IPS-20b (cell line): ENCODE results near the gene GCC1.
"Not testable (repeated sequence)": the region's sequence is repeated elsewhere in the genome, so short reads cannot be mapped to it uniquely, and the experiment has no call there.

Experiments
- H3K27ac ChIP-seq: one replicate; pipeline ENCODE4 v1.5.1; 2013; ENCODE audit warnings: low read length
- H3K27me3 ChIP-seq: 2 replicates; pipeline ENCODE4 v1.6.1; 2013; ENCODE audit warnings: mild to moderate bottlenecking, low read length, inconsistent platforms; ENCODE audit not compliant: insufficient read depth
- H3K36me3 ChIP-seq: 2 replicates; pipeline ENCODE4 v1.6.1; 2013; ENCODE audit warnings: low read depth, mild to moderate bottlenecking, inconsistent platforms, low read length, moderate library complexity; ENCODE audit not compliant: insufficient read depth
- H3K4me1 ChIP-seq: 2 replicates; pipeline ENCODE4 v1.6.1; 2013; ENCODE audit warnings: mild to moderate bottlenecking, control low read depth, inconsistent platforms, low read length, moderate library complexity; ENCODE audit not compliant: insufficient read depth
- H3K4me3 ChIP-seq: 2 replicates; pipeline ENCODE4 v1.5.1; 2013; ENCODE audit warnings: mild to moderate bottlenecking, low read length, inconsistent platforms
- H3K9ac ChIP-seq: 2 replicates; pipeline ENCODE4 v1.6.1; 2013; ENCODE audit warnings: low read depth, mild to moderate bottlenecking, inconsistent platforms, low read length, moderate library complexity
- H3K9me3 ChIP-seq: 2 replicates; pipeline ENCODE4 v1.6.1; 2013; ENCODE audit warnings: mild to moderate bottlenecking, low read depth, low read length, inconsistent platforms; ENCODE audit not compliant: insufficient read depth

The GCC1 gene

DNA sequence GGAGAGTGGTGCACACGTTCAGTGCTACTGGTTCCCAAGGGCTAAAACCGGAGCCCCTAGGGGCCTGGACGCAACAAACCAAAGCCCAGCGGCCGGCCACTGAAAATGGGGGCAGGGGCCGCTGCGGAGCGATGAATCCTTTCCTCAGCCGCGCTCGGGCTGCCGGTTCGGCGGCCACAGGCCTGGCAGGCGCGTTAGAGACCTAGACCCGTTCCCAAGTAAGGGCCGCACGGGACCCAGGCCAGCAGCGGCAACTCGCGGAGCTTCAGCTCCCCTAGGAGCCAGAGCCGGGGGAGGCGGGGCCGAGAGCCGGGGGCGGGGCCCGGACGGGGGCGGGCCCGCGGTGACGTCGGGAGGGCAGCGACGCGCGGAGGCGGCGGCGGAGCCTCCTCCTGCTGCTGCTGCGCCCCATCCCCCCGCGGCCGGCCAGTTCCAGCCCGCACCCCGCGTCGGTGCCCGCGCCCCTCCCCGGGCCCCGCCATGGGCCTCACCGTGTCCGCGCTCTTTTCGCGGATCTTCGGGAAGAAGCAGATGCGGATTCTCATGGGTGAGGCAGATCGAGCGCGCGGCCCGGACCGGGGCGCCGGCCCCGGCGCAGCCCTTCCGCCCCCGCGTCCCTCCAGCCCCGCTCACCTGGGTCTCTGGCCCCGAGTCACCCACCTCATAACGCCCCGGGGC lies 2.8 kb upstream of the GCC1 start, which contains the start of gene ARF5:
ARF5 (plus strand) TSS at position 393 of the 678 bp plus-strand sequence; CDS start at position 481, 88 bp downstream.
- no peak within 1 kb of the TSS for H3K27ac ChIP-seq
- no peaks in the 10 kb centered on the region for H3K9me3 ChIP-seq
- H3K27me3 ChIP-seq, result peaks cover 24% of the 10 kb centered on the region
- peaks cover 14% of the 10 kb centered on the region for H3K4me1 ChIP-seq
- H3K36me3 ChIP-seq, result peaks cover 25% of the 10 kb centered on the region
- peak within 1 kb of the TSS; percentile 84; the same call in 1 of the 2 replicates for H3K9ac ChIP-seq
- H3K4me3 ChIP-seq, result peak within 1 kb of the TSS; percentile 84

DNA sequence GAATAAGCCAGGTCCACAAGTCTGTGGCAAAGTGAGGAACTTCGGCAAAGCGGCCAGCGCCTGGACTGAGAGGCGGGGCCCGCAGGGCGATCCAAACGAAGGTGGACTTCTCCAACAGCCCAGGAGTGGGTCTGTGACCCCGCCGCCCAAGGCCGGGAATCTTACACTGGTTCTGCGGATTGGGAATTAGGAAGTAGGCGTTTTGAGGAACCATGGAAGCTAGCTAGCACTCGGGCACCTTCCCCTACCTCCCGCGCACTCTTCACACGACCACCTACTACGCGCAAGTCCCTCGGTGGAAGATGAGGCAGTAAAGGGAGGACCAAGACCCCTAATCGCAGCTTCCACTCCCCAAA lies 2.2 kb upstream of the GCC1 start:
- Histone ChIP-seq H3K27ac (no peak overlapping the region), H3K4me1 (peaks cover 14% of the 10 kb centered on the region), H3K36me3 (peaks cover 31% of the 10 kb centered on the region), H3K9me3 (no peaks in the 10 kb centered on the region), H3K27me3 (peaks cover 24% of the 10 kb centered on the region), H3K9ac (peak overlapping the region; percentile 69; the same call in 1 of the 2 replicates), H3K4me3 (peak overlapping the region; percentile 84)

DNA sequence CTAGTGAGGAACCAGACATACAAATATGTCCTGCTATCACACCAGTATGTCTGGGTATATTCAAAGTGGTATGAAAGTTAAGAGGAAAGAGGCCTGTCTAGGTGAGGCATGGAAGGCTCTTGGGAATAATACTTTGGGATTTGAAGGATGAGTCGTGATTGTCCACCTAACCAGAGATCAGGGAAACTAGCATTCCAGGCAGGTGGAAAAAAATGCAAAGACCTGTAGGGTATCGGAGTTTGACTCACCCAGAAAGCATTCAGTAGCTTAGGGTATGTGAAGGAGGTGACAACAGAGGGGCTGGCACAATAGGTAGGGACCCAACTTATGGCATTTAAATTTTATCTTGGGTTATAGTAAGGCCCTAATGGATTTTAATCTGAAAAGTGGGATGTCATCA lies 950 bp upstream of the GCC1 start:
- Histone ChIP-seq H3K9me3 (no peaks in the 10 kb centered on the region), H3K27me3 (peaks cover 24% of the 10 kb centered on the region), H3K4me3 (no peak overlapping the region), H3K27ac (no peak overlapping the region), H3K9ac (no peak overlapping the region), H3K36me3 (peaks cover 37% of the 10 kb centered on the region), H3K4me1 (peaks cover 14% of the 10 kb centered on the region)

DNA sequence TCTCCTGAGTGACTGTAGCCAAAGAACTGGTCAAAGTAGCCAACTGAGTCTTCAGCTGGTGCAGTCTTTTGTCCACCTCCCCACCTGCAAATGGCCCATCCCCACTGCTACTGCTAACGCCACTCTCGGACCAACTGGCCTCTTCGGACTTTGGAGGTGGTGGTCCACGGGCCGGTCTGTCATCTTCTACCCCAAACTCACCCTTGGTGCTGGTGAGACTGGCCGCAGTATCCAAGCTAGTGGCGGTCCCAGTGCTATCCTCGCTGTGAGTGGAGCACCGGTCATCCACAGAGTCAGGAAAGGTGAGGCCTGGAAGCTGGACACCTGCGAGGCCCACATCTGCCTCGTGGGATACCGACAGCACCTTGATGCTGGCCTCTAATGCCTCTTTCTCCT lies 750 bp downstream of the GCC1 start:
- Histone ChIP-seq H3K36me3 (peaks cover 32% of the 10 kb centered on the region), H3K4me1 (peaks cover 14% of the 10 kb centered on the region), H3K4me3 (peak overlapping the region; percentile 90), H3K9ac (peak overlapping the region; percentile 80), H3K27me3 (peaks cover 24% of the 10 kb centered on the region), H3K27ac (no peak overlapping the region), H3K9me3 (no peaks in the 10 kb centered on the region)

DNA sequence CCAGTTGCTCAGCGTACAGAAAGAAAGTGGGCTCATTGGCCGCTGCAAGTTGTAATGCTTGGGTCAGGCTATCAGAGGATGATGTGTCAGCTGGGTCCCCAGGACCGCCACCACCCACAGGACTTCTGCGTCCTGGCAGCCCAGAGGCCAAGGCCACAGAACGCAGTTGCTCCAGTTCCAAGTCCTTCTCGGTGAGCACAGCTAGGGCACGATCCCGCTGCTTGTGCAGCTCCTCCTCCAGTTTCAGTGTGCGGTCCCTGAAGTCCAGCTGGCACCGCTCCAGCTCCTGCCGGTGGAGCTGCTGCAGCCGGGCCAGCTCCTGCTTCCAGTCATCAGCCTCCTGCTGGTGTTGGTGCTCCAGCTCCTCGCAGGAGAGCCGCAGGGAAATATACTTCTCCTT lies 3.0 kb downstream of the GCC1 start:
- H3K36me3 ChIP-seq, result peaks cover 32% of the 10 kb centered on the region
- peaks cover 9% of the 10 kb centered on the region; the same call in 1 of the 2 replicates for H3K4me1 ChIP-seq
- H3K4me3 ChIP-seq, result no peak overlapping the region

DNA sequence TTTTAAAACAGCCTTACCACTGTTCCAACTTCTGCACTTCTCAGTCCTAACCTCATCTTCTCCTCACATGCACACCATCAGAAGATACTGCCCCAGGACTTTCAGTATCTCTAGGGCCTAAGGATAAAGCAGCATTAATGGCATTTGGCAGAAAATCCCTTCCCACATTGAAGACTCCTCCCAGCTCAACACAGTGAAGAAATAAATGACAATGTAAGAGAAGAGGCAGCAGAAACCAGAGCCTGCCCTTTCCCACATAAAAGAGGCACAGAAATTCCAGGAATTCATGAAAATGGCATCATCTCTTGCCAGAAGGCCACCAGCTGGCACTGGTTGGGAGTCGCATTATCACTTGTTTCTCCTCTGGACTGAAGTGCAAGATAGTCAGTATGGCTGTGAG lies 3.7 kb downstream of the GCC1 start:
- H3K27me3 ChIP-seq, result peaks cover 12% of the 10 kb centered on the region
- peaks cover 32% of the 10 kb centered on the region for H3K36me3 ChIP-seq
- no peak overlapping the region for H3K4me3 ChIP-seq
- H3K9me3 ChIP-seq, result no peaks in the 10 kb centered on the region
- no peak overlapping the region for H3K9ac ChIP-seq
- peaks cover 9% of the 10 kb centered on the region; the same call in 1 of the 2 replicates for H3K4me1 ChIP-seq
- H3K27ac ChIP-seq, result no peak overlapping the region

More for the DNA sequence above, 3.0 kb downstream of the GCC1 start:
- no peak overlapping the region for H3K9ac ChIP-seq
- no peaks in the 10 kb centered on the region for H3K9me3 ChIP-seq
- H3K27me3 ChIP-seq, result peaks cover 18% of the 10 kb centered on the region
- no peak overlapping the region for H3K27ac ChIP-seq

DNA sequence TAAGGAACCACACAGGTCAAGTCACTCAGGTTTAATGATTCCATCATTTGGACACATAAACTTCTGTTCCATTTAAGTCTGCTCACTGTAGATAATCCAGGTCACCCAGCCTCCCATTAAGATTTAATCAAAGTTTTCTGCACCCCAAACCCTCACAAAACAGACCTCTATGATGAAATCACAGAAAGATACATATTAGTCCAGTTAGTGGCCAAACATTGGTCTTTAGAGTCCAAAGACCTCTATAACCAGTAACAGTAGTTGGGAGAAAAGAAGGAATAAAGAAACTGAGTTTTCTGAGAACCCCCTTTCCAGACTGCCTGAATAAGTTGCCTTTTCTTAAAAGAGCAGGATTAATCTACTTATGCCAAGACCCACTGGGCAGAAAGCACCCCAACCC lies 4.8 kb downstream of the GCC1 start:
- H3K27me3 ChIP-seq, result peaks cover under 1% of the 10 kb centered on the region; the same call in 1 of the 2 replicates
- peaks cover 32% of the 10 kb centered on the region for H3K36me3 ChIP-seq
- H3K9ac ChIP-seq, result no peak overlapping the region
- H3K4me1 ChIP-seq, result peaks cover 9% of the 10 kb centered on the region; the same call in 1 of the 2 replicates
- no peak overlapping the region for H3K4me3 ChIP-seq
- H3K27ac ChIP-seq, result no peak overlapping the region
- H3K9me3 ChIP-seq, result no peaks in the 10 kb centered on the region

DNA sequence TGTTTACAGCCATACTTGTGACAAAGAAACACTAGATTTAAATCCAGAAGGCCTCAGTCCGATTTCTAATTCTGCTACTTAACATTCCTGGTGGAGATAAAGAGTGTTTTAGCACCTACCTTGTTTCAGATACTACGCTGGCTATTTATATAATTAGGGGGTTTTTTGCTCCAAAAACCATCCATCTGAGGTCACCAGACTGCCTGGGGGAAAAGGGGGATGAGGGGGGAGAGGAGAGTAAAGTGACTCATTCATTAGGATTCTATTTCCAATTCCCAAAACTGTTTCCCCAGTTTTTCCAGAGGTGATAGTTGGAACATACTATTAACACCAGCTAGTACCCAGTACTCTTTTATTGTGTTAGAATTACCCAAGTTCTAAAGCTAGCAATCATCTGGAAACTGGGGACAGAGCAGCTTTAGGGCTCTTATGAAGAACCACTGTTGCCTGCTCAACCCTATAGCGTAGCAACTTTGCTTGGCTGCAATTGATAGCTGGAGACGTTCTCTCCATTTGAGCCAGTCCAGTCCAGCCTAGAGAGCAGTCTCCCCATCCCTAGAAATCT lies 6.6 kb downstream of the GCC1 start:
- no peak overlapping the region for H3K4me3 ChIP-seq
- H3K27ac ChIP-seq, result no peak overlapping the region
- H3K36me3 ChIP-seq, result peaks cover 32% of the 10 kb centered on the region
- no peaks in the 10 kb centered on the region for H3K27me3 ChIP-seq
- no peak overlapping the region for H3K9ac ChIP-seq
- no peaks in the 10 kb centered on the region for H3K9me3 ChIP-seq
- H3K4me1 ChIP-seq, result no peaks in the 10 kb centered on the region; the same call in 1 of the 2 replicates

DNA sequence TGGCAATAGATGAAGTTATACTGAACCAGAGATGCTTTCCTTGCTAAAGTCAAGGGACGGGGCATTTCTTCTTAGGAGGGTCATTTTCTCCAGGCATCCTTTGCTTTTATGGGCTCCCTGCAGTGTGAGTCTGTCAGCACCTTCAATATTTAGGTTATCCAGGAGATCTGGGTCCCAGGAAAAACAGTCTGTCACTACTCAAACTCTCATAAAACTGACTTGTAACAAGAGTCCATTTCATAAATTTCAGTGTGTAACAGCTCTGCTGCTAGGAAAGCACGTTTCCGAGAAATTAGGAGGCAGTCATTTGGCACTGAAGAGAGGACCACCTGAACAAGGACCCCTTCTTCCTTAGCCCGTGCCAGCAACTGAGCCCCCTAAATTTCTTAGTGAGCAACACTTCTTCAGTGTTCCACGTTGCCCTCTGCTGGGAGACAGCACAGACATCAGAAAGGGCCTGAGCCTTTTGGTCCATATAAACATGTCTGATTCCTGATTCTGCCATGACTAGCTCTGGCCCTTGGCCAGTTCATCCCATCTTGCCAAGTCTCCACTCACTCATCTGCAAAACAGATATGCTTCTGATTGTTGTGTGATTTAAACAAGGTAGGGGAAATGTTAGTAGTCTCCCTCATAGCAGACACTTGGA lies 7.2 kb downstream of the GCC1 start:
- Histone ChIP-seq H3K4me1 (no peaks in the 10 kb centered on the region; the same call in 1 of the 2 replicates), H3K9me3 (no peaks in the 10 kb centered on the region), H3K4me3 (no peak overlapping the region), H3K36me3 (peaks cover 29% of the 10 kb centered on the region), H3K9ac (no peak overlapping the region), H3K27ac (no peak overlapping the region), H3K27me3 (no peaks in the 10 kb centered on the region)

DNA sequence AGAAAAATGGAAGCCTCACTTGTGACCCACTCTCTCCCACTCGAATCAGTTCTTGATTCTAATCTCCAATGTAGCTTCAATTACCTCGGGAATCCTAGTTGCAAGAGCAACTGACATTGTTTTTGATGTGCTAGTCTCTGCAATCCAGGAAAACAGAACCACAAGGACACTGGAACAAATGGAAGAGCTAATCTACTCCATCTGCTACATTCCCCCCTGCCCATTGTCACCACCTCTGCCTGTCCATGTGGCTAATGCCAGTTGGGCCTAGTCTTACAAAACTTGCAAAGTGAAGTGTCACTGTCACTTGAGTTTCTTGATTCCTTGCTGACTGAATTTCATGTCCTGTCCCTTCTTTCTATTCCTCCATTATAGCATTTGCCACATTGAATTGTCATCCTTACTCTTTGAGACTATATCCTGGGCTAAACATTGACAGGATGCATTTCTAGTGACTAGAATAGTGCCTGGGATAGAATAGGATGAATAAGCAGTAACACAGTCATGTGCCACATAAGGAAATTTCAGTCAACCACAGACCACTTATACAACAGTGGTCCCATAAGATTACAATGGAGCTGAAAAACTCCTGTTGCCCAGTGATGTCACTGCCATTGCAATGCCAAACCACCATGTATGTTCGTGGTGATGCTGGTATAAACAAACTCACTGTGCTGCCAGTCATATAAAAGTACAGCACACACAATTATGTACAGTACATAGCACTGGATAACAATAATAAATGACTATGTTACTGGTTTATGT lies 13.5 kb downstream of the GCC1 start:
- Histone ChIP-seq H3K36me3 (no peaks in the 10 kb centered on the region), H3K9me3 (no peaks in the 10 kb centered on the region), H3K27ac (no peak overlapping the region), H3K4me3 (no peak overlapping the region), H3K4me1 (no peaks in the 10 kb centered on the region), H3K9ac (no peak overlapping the region), H3K27me3 (no peaks in the 10 kb centered on the region)

DNA sequence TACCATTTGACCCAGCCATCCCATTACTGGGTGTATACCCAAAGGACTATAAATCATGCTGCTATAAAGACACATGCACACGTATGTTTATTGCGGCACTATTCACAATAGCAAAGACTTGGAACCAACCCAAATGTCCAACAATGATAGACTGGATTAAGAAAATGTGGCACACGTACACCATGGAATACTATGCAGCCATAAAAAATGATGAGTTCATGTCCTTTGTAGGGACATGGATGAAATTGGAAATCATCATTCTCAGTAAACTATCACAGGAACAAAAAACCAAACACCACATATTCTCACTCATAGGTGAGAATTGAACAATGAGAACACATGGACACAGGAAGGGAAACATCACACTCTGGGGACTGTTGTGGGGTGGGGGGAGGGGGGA lies 17.4 kb downstream of the GCC1 start:
- H3K4me1 ChIP-seq, H3K27me3 ChIP-seq, H3K9me3 ChIP-seq, H3K27ac ChIP-seq, H3K36me3 ChIP-seq, H3K9ac ChIP-seq, H3K4me3 ChIP-seq: not testable (repeated sequence)
